HFFc6 (cell line): ENCODE data around the gene SUSD6. TPM values are rescaled to one million over a fixed set of nuclear protein-coding genes. Genes with fewer than 3 reads are reported as not detected.

Experiments used
- DNase-seq: peaks from one replicate; pipeline ENCODE4 v3.0.0-alpha.2; 2018
- H3K27ac Mint-ChIP-seq: 2 replicates; pipeline ENCODE4 v1.8.0; 2020; ENCODE audit warnings: mild to moderate bottlenecking, mixed read lengths
- H3K27me3 Mint-ChIP-seq: 2 replicates; pipeline ENCODE4 v1.8.0; 2021; ENCODE audit warnings: mild to moderate bottlenecking, moderate library complexity, mixed read lengths; ENCODE audit not compliant: insufficient read depth
- H3K36me3 Mint-ChIP-seq: 2 replicates; pipeline ENCODE4 v1.8.0; 2021; ENCODE audit warnings: low read depth, mixed read lengths
- H3K4me1 Mint-ChIP-seq: 2 replicates; pipeline ENCODE4 v1.8.0; 2020; ENCODE audit warnings: low read depth, mixed read lengths
- H3K4me3 Mint-ChIP-seq: 2 replicates; pipeline ENCODE4 v1.8.0; 2020; ENCODE audit warnings: mild to moderate bottlenecking, moderate library complexity, mixed read lengths
- H3K9me3 Mint-ChIP-seq: 2 replicates; pipeline ENCODE4 v1.8.0; 2020; ENCODE audit warnings: mild to moderate bottlenecking, mixed read lengths
- total RNA-seq, 6 experiments: library from RNA; stranded (reverse); fragmentation: NEBNext Ultra II Directional; extraction: Animal tissue kit (Norgen Biotek cat#: 25700); gene quantifications; 2 replicates in 1 of 6; 3 replicates in 5 of 6; pipeline ENCODE4 v1.2.3, GENCODE V29; 2021
- TF ChIP-seq, protein P1 (sequence below): fragments of 200-600 bp; sonication (generic); IDR thresholded peaks from 2 replicates; pipeline ENCODE4 v1.5.0; 2021; ENCODE audit warnings: antibody characterized with exemption, mild to moderate bottlenecking

SUSD6 gene
- total RNA-seq, 6 experiments from 2014 or later = 15.8 to 21.8 (median 17.9) TPM

- peak; percentile 14 for DNase-seq
- Mint-ChIP-seq H3K4me3 (peak within 1 kb of the TSS; percentile 47), H3K27ac (no peak within 1 kb of the TSS), H3K9me3 (no peaks in the 10 kb centered on the region), H3K36me3 (no peaks in the 10 kb centered on the region), H3K27me3 (peaks cover 46% of the 10 kb centered on the region), H3K4me1 (peaks cover 6% of the 10 kb centered on the region)
- TF ChIP-seq, protein P1, sequence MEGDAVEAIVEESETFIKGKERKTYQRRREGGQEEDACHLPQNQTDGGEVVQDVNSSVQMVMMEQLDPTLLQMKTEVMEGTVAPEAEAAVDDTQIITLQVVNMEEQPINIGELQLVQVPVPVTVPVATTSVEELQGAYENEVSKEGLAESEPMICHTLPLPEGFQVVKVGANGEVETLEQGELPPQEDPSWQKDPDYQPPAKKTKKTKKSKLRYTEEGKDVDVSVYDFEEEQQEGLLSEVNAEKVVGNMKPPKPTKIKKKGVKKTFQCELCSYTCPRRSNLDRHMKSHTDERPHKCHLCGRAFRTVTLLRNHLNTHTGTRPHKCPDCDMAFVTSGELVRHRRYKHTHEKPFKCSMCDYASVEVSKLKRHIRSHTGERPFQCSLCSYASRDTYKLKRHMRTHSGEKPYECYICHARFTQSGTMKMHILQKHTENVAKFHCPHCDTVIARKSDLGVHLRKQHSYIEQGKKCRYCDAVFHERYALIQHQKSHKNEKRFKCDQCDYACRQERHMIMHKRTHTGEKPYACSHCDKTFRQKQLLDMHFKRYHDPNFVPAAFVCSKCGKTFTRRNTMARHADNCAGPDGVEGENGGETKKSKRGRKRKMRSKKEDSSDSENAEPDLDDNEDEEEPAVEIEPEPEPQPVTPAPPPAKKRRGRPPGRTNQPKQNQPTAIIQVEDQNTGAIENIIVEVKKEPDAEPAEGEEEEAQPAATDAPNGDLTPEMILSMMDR = peak; percentile 96
Measured at GRCh38 chr14:69574263-69574953, 37.0 kb upstream of the SUSD6 start, which contains the start of gene CCDC177. Gene CCDC177, minus strand, starts transcription at chr14:69574871. Its CDS starts 1,249 bp downstream, at chr14:69573622.

DNA sequence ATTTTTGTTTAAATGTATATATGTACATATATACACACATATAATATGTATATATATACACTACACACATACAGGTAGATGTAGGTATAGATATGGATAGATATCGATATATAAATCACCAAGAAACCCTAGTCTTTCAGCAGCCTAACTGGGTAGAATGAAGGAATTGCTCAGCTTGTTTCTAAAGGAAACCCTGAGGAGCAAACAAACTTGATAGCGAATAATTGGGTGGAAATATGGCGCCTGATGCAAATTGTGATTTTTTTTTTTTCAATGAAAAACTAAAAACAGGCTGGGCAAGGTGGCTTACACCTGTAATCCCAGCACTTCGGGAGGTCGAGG, 36.5 kb upstream of the SUSD6 start:
- peaks cover 43% of the 10 kb centered on the region for H3K27me3 Mint-ChIP-seq
- H3K4me3 Mint-ChIP-seq = peak overlapping the region; percentile 47; the same call in 1 of the 2 replicates
- TF ChIP-seq, protein P1 = peak; percentile 68
- H3K9me3 Mint-ChIP-seq = no peaks in the 10 kb centered on the region
- no peaks in the 10 kb centered on the region for H3K36me3 Mint-ChIP-seq
- H3K4me1 Mint-ChIP-seq = peaks cover 11% of the 10 kb centered on the region
- H3K27ac Mint-ChIP-seq = no peak overlapping the region
- DNase-seq = no peak

GRCh38 chr14:69579476-69579875, 31.9 kb upstream of the SUSD6 start:
- TF ChIP-seq, protein P1 = no peak
- Mint-ChIP-seq H3K4me1 (peaks cover 21% of the 10 kb centered on the region), H3K27ac (peak overlapping the region; percentile 51; the same call in 1 of the 2 replicates), H3K36me3 (no peaks in the 10 kb centered on the region), H3K4me3 (no peak overlapping the region), H3K27me3 (peaks cover 22% of the 10 kb centered on the region), H3K9me3 (no peaks in the 10 kb centered on the region)
- DNase-seq = no peak

- Mint-ChIP-seq H3K27me3 (peaks cover 18% of the 10 kb centered on the region), H3K27ac (peak overlapping the region; percentile 51; the same call in 1 of the 2 replicates), H3K36me3 (no peaks in the 10 kb centered on the region), H3K4me3 (no peak overlapping the region), H3K9me3 (no peaks in the 10 kb centered on the region), H3K4me1 (peaks cover 16% of the 10 kb centered on the region)
- TF ChIP-seq, protein P1 = peak; percentile 76
- peak; percentile 74 for DNase-seq
Measured at GRCh38 chr14:69580009-69580577, 31.3 kb upstream of the SUSD6 start.

- no peak for DNase-seq
- Mint-ChIP-seq H3K36me3 (no peaks in the 10 kb centered on the region), H3K9me3 (no peaks in the 10 kb centered on the region), H3K4me3 (no peak overlapping the region), H3K27ac (no peak overlapping the region), H3K27me3 (peaks cover 10% of the 10 kb centered on the region), H3K4me1 (peaks cover 16% of the 10 kb centered on the region)
- TF ChIP-seq, protein P1 = no peak
Measured at GRCh38 chr14:69581316-69581935, 30.0 kb upstream of the SUSD6 start.
